HG02642 (cell line): ENCODE measurements around the gene CPNE5.
"Not testable (repeated sequence)": the region's sequence is repeated elsewhere in the genome, so short reads cannot be mapped to it uniquely, and the experiment has no call there.

ENCODE experiments used
- ATAC-seq: cut with Tn5 transposase; IDR thresholded peaks from one replicate; pipeline ENCODE4 v1.9.1; 2021; ENCODE audit warnings: mild to moderate bottlenecking; ENCODE audit not compliant: unreplicated experiment, poor library complexity

CPNE5 gene

DNA sequence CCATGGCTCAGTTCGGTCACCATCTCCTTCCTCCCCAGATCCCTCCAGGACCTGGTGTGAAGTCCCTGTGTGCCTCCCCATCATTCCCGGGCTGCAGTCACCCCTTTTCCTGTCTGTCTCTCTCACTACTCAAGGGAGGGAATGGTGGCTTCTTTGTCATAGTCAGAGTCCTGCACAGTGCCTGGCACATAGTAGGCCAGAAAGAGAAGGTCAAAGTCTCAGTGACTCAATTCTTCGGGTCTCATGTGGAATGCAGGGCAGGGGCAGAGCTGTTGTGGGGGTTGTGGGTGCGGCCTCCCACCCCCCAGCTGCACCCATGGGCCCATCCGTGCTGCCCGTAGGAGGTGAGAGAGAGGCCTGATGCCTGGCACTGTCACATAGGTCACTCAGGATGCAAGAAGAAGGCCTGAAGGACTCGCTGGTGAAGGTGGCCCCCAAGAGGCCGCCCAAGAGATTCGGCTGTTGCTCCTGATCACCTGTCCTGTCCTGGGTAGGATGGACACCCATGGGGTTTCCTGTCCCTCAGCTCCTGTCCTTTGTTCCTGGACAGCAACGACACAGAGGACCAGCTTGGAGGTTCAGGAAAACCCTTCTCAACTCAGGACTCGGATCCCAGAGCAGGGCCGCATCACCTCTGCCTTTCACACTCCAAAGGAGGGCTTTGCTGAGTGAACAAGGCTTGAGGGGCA is 107.5 kb downstream of the CPNE5 start:
- no peak for ATAC-seq

DNA sequence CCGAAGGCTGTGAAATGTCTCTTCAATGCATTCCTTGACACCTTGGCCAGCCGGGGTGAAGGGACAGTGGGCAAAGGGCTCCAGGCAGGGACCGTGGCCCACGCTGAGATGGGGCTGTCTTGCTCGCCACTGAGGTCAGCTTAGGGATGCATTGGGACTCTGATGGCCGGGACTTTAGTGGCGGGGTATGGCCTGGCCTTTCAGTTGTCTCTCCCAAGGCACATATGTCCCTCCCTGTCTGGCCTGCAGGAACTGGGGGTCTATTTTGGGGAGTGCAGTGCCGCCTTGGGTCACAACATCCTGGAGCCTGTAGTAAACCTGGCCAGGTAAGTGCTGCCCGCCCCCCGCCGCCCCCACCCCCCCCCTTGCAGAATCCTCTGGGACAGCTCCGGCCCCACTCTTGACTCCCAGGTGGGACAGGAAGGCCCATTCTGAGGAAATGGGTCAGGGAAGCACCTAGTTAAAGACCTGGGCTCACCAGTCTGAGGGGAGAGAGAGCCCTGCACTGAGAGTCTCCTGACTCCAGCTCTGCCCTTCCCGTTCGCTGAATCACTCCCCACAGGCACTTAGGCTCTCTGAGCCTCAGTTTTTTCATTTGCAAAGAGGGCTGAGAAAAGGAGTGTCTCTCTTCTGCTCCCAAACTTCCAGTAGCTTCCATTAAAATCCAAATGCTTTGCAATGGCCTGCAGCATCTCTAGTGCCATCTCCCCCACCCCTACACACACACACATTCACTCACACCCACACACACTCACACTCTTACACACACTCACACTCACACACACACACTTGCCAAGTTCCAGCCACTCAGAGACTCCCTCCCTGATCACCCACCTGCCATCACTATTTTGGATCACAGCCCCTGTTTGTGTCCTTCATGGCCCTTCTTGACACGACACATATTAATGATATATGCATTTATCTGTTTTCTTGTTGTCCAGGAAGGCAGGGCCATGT is 108.5 kb downstream of the CPNE5 start:
- no peak for ATAC-seq

- no peak for ATAC-seq
Measured at GRCh38 chr6:36729161-36729524, 110.1 kb downstream of the CPNE5 start.

DNA sequence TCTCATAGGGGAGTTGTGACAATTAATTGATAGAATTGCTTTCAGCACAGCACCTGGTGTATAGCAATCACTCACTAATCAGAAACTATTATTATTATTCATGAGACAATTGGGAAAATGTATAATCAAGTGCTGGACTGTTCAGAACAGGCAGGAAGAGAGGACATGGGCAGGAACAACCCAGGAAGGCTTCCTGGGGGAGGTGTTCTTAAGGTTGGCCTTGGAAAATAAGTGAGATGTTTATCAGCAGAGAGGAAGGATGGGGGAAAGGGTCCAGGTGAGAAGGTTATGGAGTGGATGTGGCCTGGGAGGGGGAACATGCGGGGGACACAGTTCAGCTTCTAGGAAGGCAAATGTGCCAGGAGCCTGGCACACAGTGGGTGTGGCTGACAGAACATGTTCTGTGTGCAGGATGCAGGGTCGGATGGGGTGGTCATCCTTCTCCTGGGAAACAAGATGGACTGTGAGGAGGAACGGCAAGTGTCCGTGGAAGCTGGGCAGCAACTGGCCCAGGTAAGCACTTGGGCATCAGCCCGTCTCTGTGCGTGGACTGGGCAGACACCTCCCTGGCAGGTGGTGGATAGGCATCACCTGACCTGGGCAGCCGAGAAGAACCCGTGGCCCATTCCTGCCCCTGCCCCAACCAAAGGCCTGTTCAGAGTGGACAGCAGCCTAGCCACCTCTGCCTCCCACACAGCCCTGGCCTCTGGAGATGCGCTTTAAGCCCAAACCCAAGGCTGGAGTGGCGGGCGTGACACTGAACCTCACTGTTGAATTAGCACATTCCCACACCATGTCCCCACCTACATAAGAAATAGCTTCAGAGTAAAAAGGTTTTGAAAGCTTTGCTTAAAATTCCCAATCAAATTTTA is 110.7 kb downstream of the CPNE5 start:
- no peak for ATAC-seq

- no peak for ATAC-seq
Measured at GRCh38 chr6:36727505-36728021, 111.7 kb downstream of the CPNE5 start.

DNA sequence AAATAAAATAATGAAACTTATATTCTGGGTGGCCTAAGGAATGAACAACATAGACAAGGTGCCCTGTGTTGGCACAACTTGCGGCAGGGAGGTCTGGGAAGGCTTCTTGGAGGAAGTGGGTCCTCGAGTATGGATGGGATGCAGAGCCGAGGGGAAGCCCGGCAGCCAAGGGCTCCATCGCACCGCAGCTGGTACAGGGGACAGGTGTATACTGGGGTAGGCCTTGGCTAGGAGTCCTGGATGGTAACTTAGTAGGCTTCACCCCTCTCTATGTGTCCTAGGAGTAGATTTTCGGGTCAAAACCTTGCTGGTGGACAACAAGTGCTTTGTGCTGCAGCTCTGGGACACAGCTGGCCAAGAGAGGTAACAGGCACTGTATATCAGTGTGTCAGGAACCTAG is 113.7 kb downstream of the CPNE5 start:
- no peak for ATAC-seq

DNA sequence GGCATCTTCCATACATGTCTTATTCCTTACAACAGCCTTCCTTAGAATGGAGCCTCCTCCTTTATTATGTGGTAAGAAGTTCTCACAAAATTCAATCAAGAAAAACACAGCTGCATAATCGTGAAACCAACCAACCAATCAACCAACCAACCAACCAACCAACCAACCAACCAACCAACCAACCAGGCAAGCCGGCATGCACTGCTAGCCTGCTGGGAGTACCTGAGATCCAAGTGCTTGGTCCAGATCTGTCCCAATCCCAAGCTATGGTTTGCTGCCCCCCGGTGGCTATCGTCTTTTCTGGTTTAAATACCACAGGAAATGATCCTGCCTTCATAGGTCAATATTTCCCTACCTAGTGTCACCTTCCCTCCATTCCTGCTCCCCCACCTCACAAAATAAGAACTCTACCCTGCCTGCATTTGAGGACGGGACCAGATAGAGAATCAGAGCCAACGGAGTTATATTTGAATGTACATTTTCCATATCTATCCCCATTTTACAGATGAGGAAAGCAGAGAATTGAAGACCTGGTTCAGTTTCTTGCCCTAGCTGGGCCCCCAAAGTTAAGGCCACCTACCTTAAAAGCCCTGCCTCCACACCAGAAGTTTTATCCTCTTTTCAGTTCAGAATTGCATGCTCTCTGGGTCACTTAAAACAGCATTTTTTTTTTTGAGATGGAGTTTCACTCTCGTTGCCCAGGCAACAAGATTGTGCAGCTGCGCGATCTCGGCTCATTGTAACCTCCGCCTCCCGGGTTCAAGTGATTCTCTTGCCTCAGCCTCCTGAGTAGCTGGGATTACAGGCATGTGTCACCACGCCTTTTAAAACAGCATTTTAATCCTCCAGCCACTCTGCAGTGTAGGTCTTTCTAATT is 114.5 kb downstream of the CPNE5 start:
- ATAC-seq = no peak

DNA sequence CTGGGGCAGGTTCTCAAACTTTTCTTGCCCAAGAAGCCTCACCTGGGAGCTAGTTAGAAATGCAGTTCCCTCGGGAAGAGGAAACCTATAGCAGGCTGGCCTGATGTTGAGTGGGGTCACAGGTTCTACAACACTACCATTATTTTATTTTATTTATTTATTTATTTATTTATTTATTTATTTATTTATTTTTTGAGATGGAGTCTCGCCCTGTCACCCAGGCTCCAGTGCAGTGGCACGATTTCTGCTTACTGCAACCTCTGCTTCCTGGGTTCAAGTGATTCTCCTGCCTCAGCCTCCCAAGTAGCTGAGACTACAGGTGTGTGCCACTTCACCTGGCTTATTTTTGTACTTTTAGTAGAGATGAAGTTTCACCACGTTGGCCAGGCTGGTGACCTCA is 115.3 kb downstream of the CPNE5 start:
- ATAC-seq = not testable (repeated sequence)

DNA sequence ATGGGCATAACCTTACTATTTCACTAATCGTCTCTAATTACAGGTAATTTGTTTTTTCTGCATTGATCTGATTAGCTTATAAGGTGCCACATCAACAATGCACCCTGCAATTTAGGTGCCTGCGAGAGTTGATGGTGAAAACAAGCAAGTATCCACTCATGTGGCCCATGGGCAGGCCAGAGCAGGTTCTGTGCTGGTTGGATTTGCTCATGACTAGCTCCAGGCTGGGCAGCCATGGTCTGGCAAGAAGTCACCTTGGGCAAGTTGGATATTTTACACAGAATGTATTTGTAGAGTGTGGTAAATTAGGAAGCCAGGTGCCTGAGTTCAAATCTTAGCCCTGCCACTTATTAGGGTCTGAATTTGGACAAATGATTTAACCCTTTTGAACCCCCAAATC is 116.4 kb downstream of the CPNE5 start:
- no peak for ATAC-seq

DNA sequence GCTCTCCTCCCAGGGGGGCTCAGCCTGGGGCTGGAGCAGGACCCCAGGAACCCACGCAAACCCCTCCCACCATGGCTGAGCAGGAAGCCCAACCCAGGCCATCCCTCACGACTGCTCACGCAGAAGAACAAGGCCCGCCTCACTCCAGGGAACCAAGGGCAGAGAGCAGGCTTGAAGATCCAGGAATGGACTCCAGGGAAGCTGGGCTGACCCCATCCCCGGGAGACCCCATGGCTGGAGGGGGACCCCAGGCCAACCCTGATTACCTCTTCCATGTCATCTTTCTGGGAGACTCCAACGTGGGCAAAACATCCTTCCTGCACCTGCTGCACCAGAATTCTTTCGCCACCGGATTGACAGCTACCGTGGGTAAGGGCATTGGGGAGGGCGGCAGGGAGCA is 116.9 kb downstream of the CPNE5 start:
- ATAC-seq = no peak

DNA sequence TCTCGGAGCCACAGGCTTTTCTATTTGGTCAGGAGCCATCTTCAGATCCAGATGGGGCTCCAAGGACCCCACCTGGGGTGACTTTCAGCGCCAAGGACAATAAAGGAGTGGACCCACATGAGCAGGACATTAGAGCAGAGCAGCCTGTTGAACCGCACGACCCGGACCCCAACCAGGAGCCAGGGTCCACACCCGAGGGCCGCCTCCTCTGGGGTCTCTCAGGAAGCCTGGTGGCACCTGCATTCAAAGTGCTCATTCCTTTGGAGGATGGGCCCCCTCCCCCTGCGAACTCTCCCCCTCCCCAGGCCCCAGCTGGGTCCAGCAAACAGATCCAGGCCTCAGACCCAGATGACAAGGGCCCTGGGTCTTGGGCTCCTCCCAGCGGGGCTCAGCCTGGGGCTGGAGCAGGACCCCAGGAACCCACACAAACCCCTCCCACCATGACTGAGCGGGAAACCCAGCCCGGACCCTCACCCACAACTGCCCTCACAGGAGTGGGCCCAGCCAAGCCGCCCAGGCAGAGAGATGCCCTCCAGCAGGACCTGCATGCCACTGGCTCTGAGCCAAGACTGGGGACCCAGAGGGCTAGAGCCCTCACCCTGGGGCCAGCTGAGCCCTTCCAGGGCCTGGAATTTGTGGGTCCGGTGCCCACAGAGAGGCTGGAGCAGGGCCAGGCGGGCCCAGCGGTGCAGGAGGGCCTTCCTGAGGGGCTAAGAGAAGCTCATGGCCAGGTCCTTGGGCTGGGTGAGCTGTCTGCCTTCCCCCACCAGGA is 117.7 kb downstream of the CPNE5 start:
- ATAC-seq = no peak

- no peak for ATAC-seq
Measured at GRCh38 chr6:36720251-36721141, 118.7 kb downstream of the CPNE5 start.

DNA sequence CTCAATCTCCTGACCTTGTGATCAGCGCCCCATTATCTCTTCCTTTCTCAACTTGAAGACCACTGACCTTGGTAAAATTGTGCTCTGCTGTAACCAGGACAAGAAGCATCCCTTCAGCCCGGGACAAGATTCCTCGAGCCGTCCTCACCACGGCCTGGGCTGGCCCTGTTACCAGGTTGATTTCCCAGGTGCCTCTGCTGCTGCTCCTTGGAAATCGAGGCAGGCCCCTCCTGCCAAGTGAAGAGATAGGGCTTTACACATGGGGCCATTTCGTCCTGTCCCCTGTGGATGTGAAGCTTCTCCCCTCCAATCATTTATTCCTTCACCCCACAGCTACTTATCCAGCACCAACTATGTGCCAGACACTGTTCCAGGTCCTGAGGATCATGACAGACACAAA is 120.1 kb downstream of the CPNE5 start:
- no peak for ATAC-seq

DNA sequence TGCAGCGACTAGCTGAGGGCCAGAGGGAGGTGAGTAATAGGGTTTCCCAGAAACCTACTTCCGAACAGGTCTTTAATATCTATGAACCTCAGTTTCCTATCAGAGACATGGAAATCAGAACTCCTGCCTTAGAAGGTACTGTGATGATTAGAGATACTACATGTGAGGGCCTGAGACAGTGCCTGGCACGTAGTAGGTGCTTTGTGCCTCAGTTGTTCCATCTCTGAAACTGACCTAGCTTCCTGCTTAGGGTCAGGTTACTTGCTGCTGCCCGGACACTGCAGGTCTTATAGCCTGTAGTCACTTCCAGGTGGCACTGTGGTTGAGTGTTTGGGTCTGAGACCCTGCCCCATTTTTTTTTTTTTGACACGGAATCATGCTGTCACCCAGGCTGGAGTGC is 120.7 kb downstream of the CPNE5 start:
- ATAC-seq = no peak

DNA sequence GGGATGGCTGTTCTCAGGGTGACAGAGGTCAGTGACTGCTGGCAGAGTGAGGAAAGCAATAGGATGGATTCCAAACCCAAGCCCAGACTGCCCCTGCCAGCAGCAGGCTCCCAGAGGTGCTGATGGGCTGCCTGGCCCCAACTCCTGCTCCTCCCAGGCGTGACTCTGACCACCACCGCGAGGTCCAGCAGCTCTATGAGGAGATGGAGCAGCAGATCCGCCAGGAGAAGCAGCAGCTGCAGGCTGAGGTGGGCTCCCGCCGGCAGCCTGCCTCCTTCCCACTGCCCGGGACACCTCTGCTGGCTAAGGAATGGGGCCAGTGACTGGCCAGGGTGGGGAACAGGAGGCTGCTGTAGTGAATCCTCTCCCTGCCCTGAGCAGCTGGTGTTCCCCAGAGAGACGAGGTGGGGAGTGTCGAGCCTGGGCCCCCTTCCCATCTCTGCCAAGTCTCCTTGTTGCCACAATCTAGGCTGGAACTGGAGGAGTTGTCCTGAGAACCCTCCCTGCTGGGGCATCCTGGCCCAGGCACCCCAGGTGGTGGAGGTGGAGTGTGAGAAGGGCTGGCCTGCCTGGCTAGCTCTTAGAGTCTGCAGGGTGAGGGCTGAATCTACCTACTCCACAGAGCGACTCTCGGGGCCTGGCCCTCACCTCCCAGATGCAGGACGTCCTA is 121.2 kb downstream of the CPNE5 start:
- ATAC-seq = no peak

- no peak for ATAC-seq
Measured at GRCh38 chr6:36717231-36717825, 121.9 kb downstream of the CPNE5 start.
